Measurements from ENCODE around the gene SULT1A2. TPM values are rescaled to one million over a fixed set of nuclear protein-coding genes. Genes with fewer than 3 reads are reported as not detected.
"Not testable (repeated sequence)": the region's sequence is repeated elsewhere in the genome, so short reads cannot be mapped to it uniquely, and the experiment has no call there.

SULT1A2 gene
- total RNA-seq, 1 experiment from 2014 or later = not detected

DNA sequence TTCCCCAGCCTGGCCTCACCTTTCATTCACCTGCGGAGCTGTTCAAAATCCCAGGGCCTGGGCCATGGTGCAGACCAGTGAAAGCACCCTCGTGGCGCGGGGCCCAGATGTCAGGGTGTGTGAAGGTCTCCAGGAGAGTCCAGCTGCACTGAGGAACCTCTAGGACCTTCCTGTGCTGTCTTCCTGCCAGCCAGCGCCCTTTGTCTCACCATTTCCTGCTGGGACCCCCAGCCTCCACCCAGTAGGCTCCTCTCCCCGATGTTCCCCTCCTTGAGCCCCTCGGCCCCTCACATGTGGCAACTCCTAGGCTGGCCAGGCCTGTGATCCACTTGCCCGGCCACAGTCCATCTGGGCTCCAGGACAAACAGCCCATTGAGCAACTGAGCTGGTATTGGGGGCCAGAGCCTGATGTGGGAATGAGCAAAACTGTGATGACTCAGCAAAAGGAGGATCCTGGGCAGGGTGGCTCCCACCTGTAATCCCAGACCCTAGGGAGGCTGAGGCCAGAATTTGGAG lies 677 bp downstream of the SULT1A2 start:
- in situ Hi-C loops (cut with HindIII; ENCODE audit: low pct_unique_long_range_greater_than_20kb, low sequenced_read_pairs) = no loop called here
- ChIA-PET CTCF (no interaction called here), POLR2A (no interaction called here)
- no peak overlapping the region for H3K27ac ChIP-seq (ENCODE audit: low read length)
- H3K4me1 ChIP-seq (ENCODE audit: control insufficient read depth, insufficient read depth, low read length) = no peaks in the 10 kb centered on the region
- ATAC-seq = no peak
- no peaks in the 10 kb centered on the region for H3K9me3 ChIP-seq (ENCODE audit: control insufficient read depth, insufficient read depth, low read depth, low read length)
- H3K27me3 ChIP-seq (ENCODE audit: control insufficient read depth, insufficient read depth, low read length) = no peaks in the 10 kb centered on the region
- TF ChIP-seq SIN3A (IDR thresholded peaks at IDR 0.05; ENCODE audit: borderline replicate concordance, insufficient read depth, low read depth, low read length) = no peak
- TF ChIP-seq, protein P1, sequence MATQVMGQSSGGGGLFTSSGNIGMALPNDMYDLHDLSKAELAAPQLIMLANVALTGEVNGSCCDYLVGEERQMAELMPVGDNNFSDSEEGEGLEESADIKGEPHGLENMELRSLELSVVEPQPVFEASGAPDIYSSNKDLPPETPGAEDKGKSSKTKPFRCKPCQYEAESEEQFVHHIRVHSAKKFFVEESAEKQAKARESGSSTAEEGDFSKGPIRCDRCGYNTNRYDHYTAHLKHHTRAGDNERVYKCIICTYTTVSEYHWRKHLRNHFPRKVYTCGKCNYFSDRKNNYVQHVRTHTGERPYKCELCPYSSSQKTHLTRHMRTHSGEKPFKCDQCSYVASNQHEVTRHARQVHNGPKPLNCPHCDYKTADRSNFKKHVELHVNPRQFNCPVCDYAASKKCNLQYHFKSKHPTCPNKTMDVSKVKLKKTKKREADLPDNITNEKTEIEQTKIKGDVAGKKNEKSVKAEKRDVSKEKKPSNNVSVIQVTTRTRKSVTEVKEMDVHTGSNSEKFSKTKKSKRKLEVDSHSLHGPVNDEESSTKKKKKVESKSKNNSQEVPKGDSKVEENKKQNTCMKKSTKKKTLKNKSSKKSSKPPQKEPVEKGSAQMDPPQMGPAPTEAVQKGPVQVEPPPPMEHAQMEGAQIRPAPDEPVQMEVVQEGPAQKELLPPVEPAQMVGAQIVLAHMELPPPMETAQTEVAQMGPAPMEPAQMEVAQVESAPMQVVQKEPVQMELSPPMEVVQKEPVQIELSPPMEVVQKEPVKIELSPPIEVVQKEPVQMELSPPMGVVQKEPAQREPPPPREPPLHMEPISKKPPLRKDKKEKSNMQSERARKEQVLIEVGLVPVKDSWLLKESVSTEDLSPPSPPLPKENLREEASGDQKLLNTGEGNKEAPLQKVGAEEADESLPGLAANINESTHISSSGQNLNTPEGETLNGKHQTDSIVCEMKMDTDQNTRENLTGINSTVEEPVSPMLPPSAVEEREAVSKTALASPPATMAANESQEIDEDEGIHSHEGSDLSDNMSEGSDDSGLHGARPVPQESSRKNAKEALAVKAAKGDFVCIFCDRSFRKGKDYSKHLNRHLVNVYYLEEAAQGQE (IDR thresholded peaks at IDR 0.05; ENCODE audit: insufficient read depth in 1 of 2, low read depth in 2 of 2, low read length in 1 of 2) = no peak
- no peak for TF ChIP-seq POLR2AphosphoS5 (IDR thresholded peaks at IDR 0.05; ENCODE audit: low read depth, low read length)
- TF ChIP-seq, protein P2, sequence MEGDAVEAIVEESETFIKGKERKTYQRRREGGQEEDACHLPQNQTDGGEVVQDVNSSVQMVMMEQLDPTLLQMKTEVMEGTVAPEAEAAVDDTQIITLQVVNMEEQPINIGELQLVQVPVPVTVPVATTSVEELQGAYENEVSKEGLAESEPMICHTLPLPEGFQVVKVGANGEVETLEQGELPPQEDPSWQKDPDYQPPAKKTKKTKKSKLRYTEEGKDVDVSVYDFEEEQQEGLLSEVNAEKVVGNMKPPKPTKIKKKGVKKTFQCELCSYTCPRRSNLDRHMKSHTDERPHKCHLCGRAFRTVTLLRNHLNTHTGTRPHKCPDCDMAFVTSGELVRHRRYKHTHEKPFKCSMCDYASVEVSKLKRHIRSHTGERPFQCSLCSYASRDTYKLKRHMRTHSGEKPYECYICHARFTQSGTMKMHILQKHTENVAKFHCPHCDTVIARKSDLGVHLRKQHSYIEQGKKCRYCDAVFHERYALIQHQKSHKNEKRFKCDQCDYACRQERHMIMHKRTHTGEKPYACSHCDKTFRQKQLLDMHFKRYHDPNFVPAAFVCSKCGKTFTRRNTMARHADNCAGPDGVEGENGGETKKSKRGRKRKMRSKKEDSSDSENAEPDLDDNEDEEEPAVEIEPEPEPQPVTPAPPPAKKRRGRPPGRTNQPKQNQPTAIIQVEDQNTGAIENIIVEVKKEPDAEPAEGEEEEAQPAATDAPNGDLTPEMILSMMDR (IDR thresholded peaks at IDR 0.05) = no peak
- TF ChIP-seq TCF7L2 (IDR thresholded peaks at IDR 0.05; ENCODE audit: low read depth, low read length) = no peak
- DNase-seq (ENCODE audit: low read depth, low spot score) = no peak
- H3K36me3 ChIP-seq (ENCODE audit: control insufficient read depth, insufficient read depth, low read length) = no peaks in the 10 kb centered on the region
- BruUV-seq (replicated peaks) = no TSS peak
- intact Hi-C loops (cut with micrococcal nuclease; ENCODE audit: unreplicated experiment) = no loop called here
- no peak overlapping the region for H3K4me3 ChIP-seq (ENCODE audit: low read depth in 2 of 2, low read length in 2 of 2)

DNA sequence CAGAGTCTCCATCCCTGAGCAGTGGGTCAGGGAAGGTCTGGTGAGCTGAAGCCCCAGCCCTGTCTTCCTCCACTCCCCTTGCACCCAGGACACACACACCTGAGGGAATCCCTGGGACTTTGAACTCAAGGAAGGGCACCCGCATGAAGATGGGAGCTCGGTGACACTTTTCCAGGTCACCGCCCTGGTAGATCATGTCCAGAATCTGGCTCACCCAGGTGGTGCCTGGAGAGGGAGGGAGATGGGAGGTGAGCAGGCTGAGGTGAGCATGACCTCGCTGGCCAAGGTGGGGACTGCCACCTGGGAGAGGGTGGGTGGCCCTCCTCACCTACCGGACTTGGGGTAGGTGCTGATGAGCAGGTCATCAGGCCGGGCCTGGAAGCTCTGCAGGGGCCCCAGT lies 1.4 kb downstream of the SULT1A2 start:
- intact Hi-C loops (cut with micrococcal nuclease; ENCODE audit: unreplicated experiment); POLR2A ChIA-PET: not testable (repeated sequence)

DNA sequence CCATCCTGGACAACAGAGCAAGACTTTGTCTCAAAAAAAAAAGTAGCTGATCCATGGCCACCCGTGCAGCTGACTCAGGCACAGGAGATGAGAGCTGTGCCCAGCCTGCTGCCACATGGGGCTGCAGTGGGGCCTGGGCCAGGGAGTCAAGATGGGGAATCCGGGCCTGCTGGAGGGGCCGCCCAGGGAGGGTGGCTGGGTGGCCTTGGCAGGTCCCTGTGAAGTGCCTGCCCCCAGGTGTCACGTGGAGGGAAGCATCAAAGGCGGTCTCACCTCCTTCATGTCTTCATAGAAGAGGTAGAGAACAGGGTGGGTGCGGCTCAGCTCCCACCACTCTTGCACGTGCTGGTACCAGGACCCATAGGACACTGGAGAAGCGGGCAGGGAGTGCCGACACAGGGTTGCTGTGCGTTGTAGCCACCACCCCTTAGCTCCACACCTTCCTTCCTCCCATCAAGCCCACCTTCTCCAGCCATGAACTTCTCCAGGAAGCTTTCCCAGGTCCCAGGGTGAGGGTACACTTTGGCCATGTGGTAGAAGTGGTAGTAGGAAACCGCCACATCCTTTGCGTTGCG lies 3.8 kb downstream of the SULT1A2 start:
- H3K4me3 ChIP-seq (ENCODE audit: low read depth in 2 of 2, low read length in 2 of 2) = no peak overlapping the region
- in situ Hi-C loops (cut with HindIII; ENCODE audit: low pct_unique_long_range_greater_than_20kb, low sequenced_read_pairs) = no loop called here
- intact Hi-C loops (cut with micrococcal nuclease; ENCODE audit: unreplicated experiment) = no loop called here
- DNase-seq (ENCODE audit: low read depth, low spot score) = no peak
- H3K27ac ChIP-seq (ENCODE audit: low read length) = no peak overlapping the region
- no peaks in the 10 kb centered on the region for H3K36me3 ChIP-seq (ENCODE audit: control insufficient read depth, insufficient read depth, low read length)
- BruUV-seq (replicated peaks) = no TSS peak
- ATAC-seq = no peak
- TF ChIP-seq, protein P1 (IDR thresholded peaks at IDR 0.05; ENCODE audit: insufficient read depth in 1 of 2, low read depth in 2 of 2, low read length in 1 of 2) = no peak
- TF ChIP-seq, protein P2 (IDR thresholded peaks at IDR 0.05) = no peak
- TF ChIP-seq SIN3A (IDR thresholded peaks at IDR 0.05; ENCODE audit: borderline replicate concordance, insufficient read depth, low read depth, low read length) (no peak), POLR2AphosphoS5 (IDR thresholded peaks at IDR 0.05; ENCODE audit: low read depth, low read length) (no peak), TCF7L2 (IDR thresholded peaks at IDR 0.05; ENCODE audit: low read depth, low read length) (no peak)
- no peaks in the 10 kb centered on the region for H3K4me1 ChIP-seq (ENCODE audit: control insufficient read depth, insufficient read depth, low read length)
- POLR2A ChIA-PET = no interaction called here
- CTCF ChIA-PET = no interaction called here
- H3K9me3 ChIP-seq (ENCODE audit: control insufficient read depth, insufficient read depth, low read depth, low read length) = no peaks in the 10 kb centered on the region
- H3K27me3 ChIP-seq (ENCODE audit: control insufficient read depth, insufficient read depth, low read length) = no peaks in the 10 kb centered on the region

More for the DNA sequence above, 1.4 kb downstream of the SULT1A2 start:
- H3K9me3 ChIP-seq (ENCODE audit: control insufficient read depth, insufficient read depth, low read depth, low read length); H3K4me1 ChIP-seq (ENCODE audit: control insufficient read depth, insufficient read depth, low read length); CTCF ChIA-PET; H3K4me3 ChIP-seq (ENCODE audit: low read depth in 2 of 2, low read length in 2 of 2); DNase-seq (ENCODE audit: low read depth, low spot score); H3K27me3 ChIP-seq (ENCODE audit: control insufficient read depth, insufficient read depth, low read length); BruUV-seq (replicated peaks); in situ Hi-C loops (cut with HindIII; ENCODE audit: low pct_unique_long_range_greater_than_20kb, low sequenced_read_pairs); H3K36me3 ChIP-seq (ENCODE audit: control insufficient read depth, insufficient read depth, low read length); ATAC-seq; H3K27ac ChIP-seq (ENCODE audit: low read length): not testable (repeated sequence)

Measured in Panc1 (cell line).